Stimulated activated CD4-positive, alpha-beta T cell treated with anti-CD3 and anti-CD28 coated beads, TNF-alpha, amount 100 ng/mL, for 4 hours (primary cell): ENCODE measurements around the gene FBP1.

ENCODE experiments used
- DNase-seq, 3 experiments: peaks; one replicate each; pipeline ENCODE4 v3.0.0-alpha.2; 2020; ENCODE audit warnings: low read depth in 3 of 3

The FBP1 gene

GRCh38 chr9:94656200-94656599 lies 16.9 kb upstream of the FBP1 start:
- no peak for DNase-seq

GRCh38 chr9:94655739-94656138 lies 16.4 kb upstream of the FBP1 start:
- DNase-seq: no peak

- no peak for DNase-seq
Observed at GRCh38 chr9:94654165-94654894, 15.0 kb upstream of the FBP1 start.

- no peak for DNase-seq
Observed at GRCh38 chr9:94650949-94651348, 11.6 kb upstream of the FBP1 start.

GRCh38 chr9:94649100-94649819 lies 9.9 kb upstream of the FBP1 start:
- no peak for DNase-seq

GRCh38 chr9:94648185-94648584 lies 8.9 kb upstream of the FBP1 start:
- no peak for DNase-seq

GRCh38 chr9:94645901-94646300 lies 6.6 kb upstream of the FBP1 start:
- DNase-seq: no peak

- DNase-seq: no peak
Observed at GRCh38 chr9:94644543-94644942, 5.2 kb upstream of the FBP1 start.

GRCh38 chr9:94643741-94644140 lies 4.4 kb upstream of the FBP1 start:
- no peak for DNase-seq

GRCh38 chr9:94643176-94643575 lies 3.9 kb upstream of the FBP1 start:
- DNase-seq: no peak

GRCh38 chr9:94642501-94642900 lies 3.2 kb upstream of the FBP1 start:
- DNase-seq: no peak

- DNase-seq: no peak
Observed at GRCh38 chr9:94639999-94640376, 670 bp upstream of the FBP1 start.

- DNase-seq: no peak
Observed at GRCh38 chr9:94638335-94639060, 820 bp downstream of the FBP1 start.

GRCh38 chr9:94632737-94633136 lies 6.6 kb downstream of the FBP1 start:
- no peak for DNase-seq

- no peak for DNase-seq
Observed at GRCh38 chr9:94631599-94631998, 7.7 kb downstream of the FBP1 start.

- DNase-seq: no peak
Observed at GRCh38 chr9:94630833-94631232, 8.5 kb downstream of the FBP1 start.

GRCh38 chr9:94630281-94630680 lies 9.0 kb downstream of the FBP1 start:
- DNase-seq: no peak

GRCh38 chr9:94627287-94627686 lies 12.0 kb downstream of the FBP1 start:
- no peak for DNase-seq

- no peak for DNase-seq
Observed at GRCh38 chr9:94625835-94626234, 13.5 kb downstream of the FBP1 start.

- no peak for DNase-seq
Observed at GRCh38 chr9:94624629-94625028, 14.7 kb downstream of the FBP1 start.

GRCh38 chr9:94623253-94623652 lies 16.1 kb downstream of the FBP1 start:
- no peak for DNase-seq

- DNase-seq: no peak
Observed at GRCh38 chr9:94622087-94622800, 17.1 kb downstream of the FBP1 start.
